Lower lobe of right lung (tissue), 2 donors: ENCODE data around the gene PRKCZ. TPM values are rescaled to one million over a fixed set of nuclear protein-coding genes. Genes with fewer than 3 reads are reported as not detected.

Experiments
- ATAC-seq, 2 donors: fragments of 200-7000 bp; cut with Tn5 transposase; one replicate each; pipeline ENCODE4 v1.9.1; 2020 to 2022; ENCODE audit warnings: mild to moderate bottlenecking in 2 of 2, moderate library complexity in 2 of 2
- DNase-seq: peaks from one replicate; pipeline ENCODE4 v3.0.0-alpha.2; 2020
- H3K27ac ChIP-seq: fragments of 200-600 bp; one replicate; pipeline ENCODE4 v1.8.0; 2022
- H3K27me3 ChIP-seq: fragments of 200-600 bp; one replicate; pipeline ENCODE4 v1.8.0; 2022; ENCODE audit warnings: low read depth
- H3K36me3 ChIP-seq: fragments of 200-600 bp; one replicate; pipeline ENCODE4 v1.8.0; 2022; ENCODE audit warnings: mild to moderate bottlenecking
- H3K4me1 ChIP-seq: fragments of 200-600 bp; one replicate; pipeline ENCODE4 v1.8.0; 2022
- H3K4me3 ChIP-seq: fragments of 200-600 bp; one replicate; pipeline ENCODE4 v1.8.0; 2022; ENCODE audit warnings: mild to moderate bottlenecking
- H3K9me3 ChIP-seq: fragments of 200-600 bp; one replicate; pipeline ENCODE4 v1.8.0; 2022
- intact Hi-C: fragments of 100-400 bp; cut with DNase I; formaldehyde crosslinking; loops from one replicate; pipeline ENCODE4 v1.11.0; 2022
- total RNA-seq: library from RNA; stranded (reverse); fragmentation: NEBNext Ultra II Directional; extraction: Animal tissue kit (Norgen Biotek cat#: 25700); gene quantifications from one replicate; pipeline ENCODE4 v1.2.1, GENCODE V29; 2021
- TF ChIP-seq, protein P1 (sequence below): fragments of 200-600 bp; IDR thresholded peaks from one replicate; pipeline ENCODE4 v1.8.0; 2022; ENCODE audit warnings: antibody characterized with exemption, mild to moderate bottlenecking
- donor health status: DM: no; HTN: yes; CAD: no; lungs with severe emphysema.

The PRKCZ gene
- total RNA-seq, 1 donor from 2014 or later: 97.6 TPM

GRCh38 chr1:2084306-2084705, 34.1 kb downstream of the PRKCZ start:
- Histone ChIP-seq H3K27ac (no peak overlapping the region), H3K27me3 (no peaks in the 10 kb centered on the region), H3K9me3 (peaks cover 1% of the 10 kb centered on the region), H3K4me1 (peaks cover 5% of the 10 kb centered on the region), H3K4me3 (no peak overlapping the region), H3K36me3 (no peaks in the 10 kb centered on the region)
- intact Hi-C loops: no loop called here
- TF ChIP-seq, protein P1, sequence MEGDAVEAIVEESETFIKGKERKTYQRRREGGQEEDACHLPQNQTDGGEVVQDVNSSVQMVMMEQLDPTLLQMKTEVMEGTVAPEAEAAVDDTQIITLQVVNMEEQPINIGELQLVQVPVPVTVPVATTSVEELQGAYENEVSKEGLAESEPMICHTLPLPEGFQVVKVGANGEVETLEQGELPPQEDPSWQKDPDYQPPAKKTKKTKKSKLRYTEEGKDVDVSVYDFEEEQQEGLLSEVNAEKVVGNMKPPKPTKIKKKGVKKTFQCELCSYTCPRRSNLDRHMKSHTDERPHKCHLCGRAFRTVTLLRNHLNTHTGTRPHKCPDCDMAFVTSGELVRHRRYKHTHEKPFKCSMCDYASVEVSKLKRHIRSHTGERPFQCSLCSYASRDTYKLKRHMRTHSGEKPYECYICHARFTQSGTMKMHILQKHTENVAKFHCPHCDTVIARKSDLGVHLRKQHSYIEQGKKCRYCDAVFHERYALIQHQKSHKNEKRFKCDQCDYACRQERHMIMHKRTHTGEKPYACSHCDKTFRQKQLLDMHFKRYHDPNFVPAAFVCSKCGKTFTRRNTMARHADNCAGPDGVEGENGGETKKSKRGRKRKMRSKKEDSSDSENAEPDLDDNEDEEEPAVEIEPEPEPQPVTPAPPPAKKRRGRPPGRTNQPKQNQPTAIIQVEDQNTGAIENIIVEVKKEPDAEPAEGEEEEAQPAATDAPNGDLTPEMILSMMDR: no peak
- DNase-seq (no peak), ATAC-seq (no peak)

GRCh38 chr1:2085080-2085479, 34.9 kb downstream of the PRKCZ start:
- intact Hi-C loops: no loop called here
- TF ChIP-seq, protein P1: no peak
- Histone ChIP-seq H3K27me3 (peaks cover under 1% of the 10 kb centered on the region), H3K9me3 (no peaks in the 10 kb centered on the region), H3K4me3 (no peak overlapping the region), H3K36me3 (no peaks in the 10 kb centered on the region), H3K27ac (no peak overlapping the region), H3K4me1 (peaks cover 5% of the 10 kb centered on the region)
- peak; percentile 76 for DNase-seq
- ATAC-seq: peak; percentile 42 to 66

GRCh38 chr1:2086446-2087078, 36.4 kb downstream of the PRKCZ start:
- H3K27me3 ChIP-seq: peaks cover 4% of the 10 kb centered on the region
- peaks cover 5% of the 10 kb centered on the region for H3K4me1 ChIP-seq
- ATAC-seq (no peak), DNase-seq (no peak)
- no peaks in the 10 kb centered on the region for H3K36me3 ChIP-seq
- intact Hi-C loops: no loop called here
- H3K4me3 ChIP-seq: no peak overlapping the region
- no peak overlapping the region for H3K27ac ChIP-seq
- H3K9me3 ChIP-seq: no peaks in the 10 kb centered on the region
- TF ChIP-seq, protein P1: no peak

- intact Hi-C loops: no loop called here
- Histone ChIP-seq H3K36me3 (no peaks in the 10 kb centered on the region), H3K9me3 (no peaks in the 10 kb centered on the region), H3K27me3 (peaks cover 4% of the 10 kb centered on the region), H3K4me3 (no peak overlapping the region), H3K27ac (no peak overlapping the region), H3K4me1 (peaks cover 5% of the 10 kb centered on the region)
- TF ChIP-seq, protein P1: no peak
- ATAC-seq (no peak), DNase-seq (no peak)
Measured at GRCh38 chr1:2087766-2088165, 37.6 kb downstream of the PRKCZ start.

- TF ChIP-seq, protein P1: no peak
- Histone ChIP-seq H3K4me1 (peaks cover 5% of the 10 kb centered on the region), H3K4me3 (no peak overlapping the region), H3K9me3 (no peaks in the 10 kb centered on the region), H3K36me3 (no peaks in the 10 kb centered on the region), H3K27ac (no peak overlapping the region), H3K27me3 (peaks cover 4% of the 10 kb centered on the region)
- intact Hi-C loops: no loop called here
- ATAC-seq (no peak), DNase-seq (no peak)
Measured at GRCh38 chr1:2088458-2088857, 38.2 kb downstream of the PRKCZ start.
